ENCODE data around the gene ADAMTS2. TPM values are rescaled to one million over a fixed set of nuclear protein-coding genes. Genes with fewer than 3 reads are reported as not detected.

Gene ADAMTS2
- total and polyA plus RNA-seq, 4 experiments from 2014 or later, result 0.07 TPM; not detected in 3

GRCh38 chr5:179270581-179271427 lies 74.5 kb downstream of the ADAMTS2 start:
- Histone ChIP-seq H3K9me3 (ENCODE audit: control insufficient read depth in 1 of 2, low read length in 2 of 2) (no peaks in the 10 kb centered on the region), H3K4me1 (ENCODE audit: insufficient read depth, low read length) (no peaks in the 10 kb centered on the region), H3K27ac (ENCODE audit: low read depth, low read length) (no peak overlapping the region), H3K27me3 (ENCODE audit: insufficient read depth, low read length) (no peaks in the 10 kb centered on the region), H3K36me3 (ENCODE audit: insufficient read depth, low read length) (no peaks in the 10 kb centered on the region), H3K4me3 (ENCODE audit: low read length in 2 of 2) (no peak overlapping the region)
- H3K4me1 Mint-ChIP-seq, result no peaks in the 10 kb centered on the region
- ChIA-PET POLR2A (ENCODE audit: partially characterized antibody) (no interaction called here), CTCF (ENCODE audit: partially characterized antibody) (no interaction called here)
- H3K27me3 Mint-ChIP-seq, result peaks cover 0 to 4% of the 10 kb centered on the region in 2 donors
- DNase-seq, result no peak
- no peak overlapping the region for H3K4me3 Mint-ChIP-seq
- no peaks in the 10 kb centered on the region for H3K9me3 Mint-ChIP-seq
- no peak overlapping the region for H3K27ac Mint-ChIP-seq
- H3K36me3 Mint-ChIP-seq, result no peaks in the 10 kb centered on the region
- intact Hi-C loops (cut with micrococcal nuclease), result no loop called here

DNA sequence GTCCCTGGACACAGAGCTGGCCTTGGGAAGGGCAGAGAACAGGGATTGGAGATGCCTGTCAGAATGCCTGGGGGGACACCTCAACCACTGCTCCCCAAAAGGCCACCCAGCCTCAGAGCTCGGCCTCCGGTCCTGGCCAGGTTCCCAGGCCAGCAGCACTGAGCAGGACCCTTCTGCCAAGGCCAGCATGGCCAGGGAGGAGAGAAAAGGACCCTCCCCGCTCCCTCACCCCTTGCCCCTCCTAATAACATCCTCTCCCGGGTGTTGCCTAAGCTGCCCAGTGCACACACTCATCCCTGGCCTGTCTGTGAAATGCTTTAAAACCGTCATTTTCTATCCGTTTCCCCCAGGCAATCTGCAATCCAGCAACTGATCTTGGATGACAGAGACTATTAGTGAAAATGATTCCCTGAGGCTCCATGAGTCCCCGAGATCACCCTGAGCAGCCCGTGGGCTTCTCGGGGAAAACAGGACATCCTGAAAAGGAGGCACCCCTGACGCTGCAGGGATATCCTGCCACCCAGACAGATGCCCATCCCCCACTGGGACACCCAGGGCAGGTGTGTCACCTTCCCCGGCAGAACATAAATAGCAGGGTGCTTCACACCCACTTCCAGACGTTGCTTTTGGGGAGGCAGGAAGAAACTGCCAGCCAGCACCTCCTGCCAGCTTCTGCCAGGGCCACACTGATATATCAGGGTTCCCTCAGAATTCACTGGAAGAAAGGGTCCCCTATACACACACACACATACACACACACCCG lies 75.3 kb downstream of the ADAMTS2 start:
- Mint-ChIP-seq H3K9me3 (no peaks in the 10 kb centered on the region), H3K36me3 (no peaks in the 10 kb centered on the region), H3K27me3 (peaks cover 2 to 4% of the 10 kb centered on the region in 2 donors), H3K4me3 (no peak overlapping the region), H3K27ac (no peak overlapping the region), H3K4me1 (no peaks in the 10 kb centered on the region)
- H3K27me3 ChIP-seq (ENCODE audit: insufficient read depth, low read length), result no peaks in the 10 kb centered on the region
- no peaks in the 10 kb centered on the region for H3K36me3 ChIP-seq (ENCODE audit: insufficient read depth, low read length)
- H3K4me3 ChIP-seq (ENCODE audit: low read length in 2 of 2), result no peak overlapping the region
- ChIA-PET POLR2A (ENCODE audit: partially characterized antibody) (no interaction called here), CTCF (ENCODE audit: partially characterized antibody) (no interaction called here)
- DNase-seq, result no peak
- no peaks in the 10 kb centered on the region for H3K9me3 ChIP-seq (ENCODE audit: control insufficient read depth in 1 of 2, low read length in 2 of 2)
- no peaks in the 10 kb centered on the region for H3K4me1 ChIP-seq (ENCODE audit: insufficient read depth, low read length)
- intact Hi-C loops (cut with micrococcal nuclease), result no loop called here
- H3K27ac ChIP-seq (ENCODE audit: low read depth, low read length), result no peak overlapping the region

GRCh38 chr5:179268966-179269693 lies 76.1 kb downstream of the ADAMTS2 start:
- no peaks in the 10 kb centered on the region for H3K36me3 ChIP-seq (ENCODE audit: insufficient read depth, low read length)
- Mint-ChIP-seq H3K27me3 (peaks cover 2 to 4% of the 10 kb centered on the region in 2 donors), H3K4me3 (no peak overlapping the region), H3K27ac (no peak overlapping the region), H3K4me1 (no peaks in the 10 kb centered on the region), H3K36me3 (no peaks in the 10 kb centered on the region), H3K9me3 (no peaks in the 10 kb centered on the region)
- ChIA-PET POLR2A (ENCODE audit: partially characterized antibody) (no interaction called here), CTCF (ENCODE audit: partially characterized antibody) (no interaction called here)
- intact Hi-C loops (cut with micrococcal nuclease), result no loop called here
- no peaks in the 10 kb centered on the region for H3K4me1 ChIP-seq (ENCODE audit: insufficient read depth, low read length)
- no peaks in the 10 kb centered on the region for H3K9me3 ChIP-seq (ENCODE audit: control insufficient read depth in 1 of 2, low read length in 2 of 2)
- no peak overlapping the region for H3K27ac ChIP-seq (ENCODE audit: low read depth, low read length)
- DNase-seq, result no peak
- no peak overlapping the region for H3K4me3 ChIP-seq (ENCODE audit: low read length in 2 of 2)
- H3K27me3 ChIP-seq (ENCODE audit: insufficient read depth, low read length), result no peaks in the 10 kb centered on the region

DNA sequence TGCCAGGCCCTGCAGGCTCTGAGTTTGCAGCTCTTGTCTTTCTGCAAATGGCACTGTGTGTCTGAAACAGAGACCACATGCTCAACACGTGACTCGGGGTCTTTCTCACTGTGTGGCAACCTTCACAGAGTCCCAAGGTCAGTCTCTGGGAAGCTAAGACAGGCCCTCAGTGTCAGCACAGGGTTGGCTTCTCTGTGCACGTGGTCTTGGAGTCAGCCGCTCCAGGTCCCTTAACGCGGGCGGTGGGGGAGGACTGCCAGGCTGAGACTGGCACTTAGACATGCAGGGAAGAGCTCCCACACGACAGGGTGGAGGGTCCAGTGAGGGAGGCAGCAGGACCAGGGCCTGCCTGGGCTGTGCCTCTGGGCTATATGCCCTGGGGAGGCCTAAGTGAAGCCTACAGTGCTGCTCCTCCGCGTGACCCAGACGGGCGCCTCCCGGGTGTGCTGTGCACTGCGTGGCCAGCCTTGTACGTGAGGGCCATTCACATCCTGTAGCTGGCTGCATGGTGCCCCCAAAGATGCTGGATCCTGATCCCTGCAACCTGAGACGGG lies 76.8 kb downstream of the ADAMTS2 start:
- Mint-ChIP-seq H3K27ac (no peak overlapping the region), H3K27me3 (peaks cover 4% of the 10 kb centered on the region in 2 donors), H3K36me3 (no peaks in the 10 kb centered on the region), H3K4me1 (no peaks in the 10 kb centered on the region), H3K9me3 (no peaks in the 10 kb centered on the region), H3K4me3 (no peak overlapping the region)
- intact Hi-C loops (cut with micrococcal nuclease), result no loop called here
- CTCF ChIA-PET (ENCODE audit: partially characterized antibody), result no interaction called here
- H3K27me3 ChIP-seq (ENCODE audit: insufficient read depth, low read length), result no peaks in the 10 kb centered on the region
- no peak overlapping the region for H3K4me3 ChIP-seq (ENCODE audit: low read length in 2 of 2)
- no peak overlapping the region for H3K27ac ChIP-seq (ENCODE audit: low read depth, low read length)
- no peaks in the 10 kb centered on the region for H3K9me3 ChIP-seq (ENCODE audit: control insufficient read depth in 1 of 2, low read length in 2 of 2)
- POLR2A ChIA-PET (ENCODE audit: partially characterized antibody), result no interaction called here
- H3K36me3 ChIP-seq (ENCODE audit: insufficient read depth, low read length), result no peaks in the 10 kb centered on the region
- no peak for DNase-seq
- H3K4me1 ChIP-seq (ENCODE audit: insufficient read depth, low read length), result no peaks in the 10 kb centered on the region

DNA sequence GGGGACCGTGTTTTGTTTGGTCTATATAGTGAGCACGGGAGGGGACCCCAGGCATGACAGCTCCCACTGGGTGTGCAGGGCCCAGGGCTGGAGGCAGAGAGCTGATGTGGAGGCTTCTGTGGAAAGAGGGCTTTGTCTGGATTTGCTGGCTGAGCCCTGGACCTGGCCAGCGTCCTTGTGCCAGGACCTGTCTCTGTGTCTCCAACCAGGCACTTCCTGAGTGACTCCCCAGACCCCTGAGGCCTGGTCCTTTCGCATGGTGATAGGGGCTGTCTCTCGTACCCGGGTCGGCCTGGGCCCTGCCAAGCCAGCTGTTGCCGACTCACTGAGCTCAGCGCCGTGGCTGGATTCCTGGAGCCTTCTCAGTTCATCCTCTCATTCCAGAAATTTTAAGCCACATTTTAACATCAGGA lies 77.6 kb downstream of the ADAMTS2 start:
- Mint-ChIP-seq H3K4me1 (no peaks in the 10 kb centered on the region), H3K27ac (no peak overlapping the region), H3K4me3 (no peak overlapping the region), H3K27me3 (peaks cover 4% of the 10 kb centered on the region in 2 donors), H3K36me3 (no peaks in the 10 kb centered on the region), H3K9me3 (no peaks in the 10 kb centered on the region)
- H3K4me1 ChIP-seq (ENCODE audit: insufficient read depth, low read length), result no peaks in the 10 kb centered on the region
- H3K4me3 ChIP-seq (ENCODE audit: low read length in 2 of 2), result no peak overlapping the region
- ChIA-PET POLR2A (ENCODE audit: partially characterized antibody) (no interaction called here), CTCF (ENCODE audit: partially characterized antibody) (no interaction called here)
- H3K27ac ChIP-seq (ENCODE audit: low read depth, low read length), result no peak overlapping the region
- DNase-seq, result no peak
- H3K36me3 ChIP-seq (ENCODE audit: insufficient read depth, low read length), result no peaks in the 10 kb centered on the region
- H3K27me3 ChIP-seq (ENCODE audit: insufficient read depth, low read length), result no peaks in the 10 kb centered on the region
- no peaks in the 10 kb centered on the region for H3K9me3 ChIP-seq (ENCODE audit: control insufficient read depth in 1 of 2, low read length in 2 of 2)
- intact Hi-C loops (cut with micrococcal nuclease), result no loop called here

GRCh38 chr5:179267071-179267670 lies 78.1 kb downstream of the ADAMTS2 start:
- CTCF ChIA-PET (ENCODE audit: partially characterized antibody), result no interaction called here
- H3K4me3 Mint-ChIP-seq, result no peak overlapping the region
- H3K4me1 Mint-ChIP-seq, result no peaks in the 10 kb centered on the region
- intact Hi-C loops (cut with micrococcal nuclease), result no loop called here
- no peaks in the 10 kb centered on the region for H3K9me3 Mint-ChIP-seq
- H3K27me3 Mint-ChIP-seq, result peaks cover 4% of the 10 kb centered on the region in 2 donors
- Histone ChIP-seq H3K36me3 (ENCODE audit: insufficient read depth, low read length) (no peaks in the 10 kb centered on the region), H3K4me3 (ENCODE audit: low read length in 2 of 2) (no peak overlapping the region), H3K9me3 (ENCODE audit: control insufficient read depth in 1 of 2, low read length in 2 of 2) (no peaks in the 10 kb centered on the region), H3K4me1 (ENCODE audit: insufficient read depth, low read length) (no peaks in the 10 kb centered on the region), H3K27me3 (ENCODE audit: insufficient read depth, low read length) (no peaks in the 10 kb centered on the region), H3K27ac (ENCODE audit: low read depth, low read length) (no peak overlapping the region)
- no peak overlapping the region for H3K27ac Mint-ChIP-seq
- DNase-seq, result no peak
- POLR2A ChIA-PET (ENCODE audit: partially characterized antibody), result no interaction called here
- H3K36me3 Mint-ChIP-seq, result no peaks in the 10 kb centered on the region

Data from CD4-positive, alpha-beta memory T cell (primary cell).